GM19438 (cell line): ENCODE measurements around the gene ACADSB.

Experiments
- ATAC-seq: cut with Tn5 transposase; IDR thresholded peaks from one replicate; pipeline ENCODE4 v1.9.1; 2021; ENCODE audit warnings: low read depth; ENCODE audit not compliant: unreplicated experiment

The ACADSB gene

DNA sequence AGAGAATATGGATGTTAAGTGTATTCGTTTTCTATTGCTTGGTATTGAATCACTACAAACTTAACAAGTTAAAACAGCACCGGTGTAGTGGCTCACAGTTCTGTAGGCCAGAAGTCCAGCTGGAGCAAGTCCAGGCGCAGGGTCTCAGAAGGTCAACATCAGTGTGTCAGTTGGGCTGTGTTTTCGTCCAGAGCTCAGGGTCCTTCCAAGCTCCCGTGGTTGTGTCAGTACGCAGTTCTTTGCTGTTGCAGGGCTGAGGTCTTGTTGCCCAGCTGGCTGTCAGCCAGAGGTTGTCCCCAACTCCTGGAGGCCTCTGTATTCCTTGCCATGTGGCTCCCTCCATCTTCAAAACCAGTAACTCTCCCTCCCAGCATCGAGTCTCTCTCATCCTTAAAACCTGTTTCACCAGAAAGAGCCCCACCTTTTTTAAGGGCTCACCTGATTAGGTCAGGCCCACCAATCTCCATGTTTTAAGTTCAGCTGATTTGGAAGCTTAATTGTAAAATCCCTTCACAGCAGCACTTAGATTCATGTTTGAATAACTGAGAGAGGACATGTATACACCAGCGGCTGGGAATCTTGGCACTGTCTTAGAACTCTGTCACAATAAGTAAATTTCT lies 26.8 kb downstream of the ACADSB start:
- no peak for ATAC-seq

GRCh38 chr10:123038782-123039631 lies 30.2 kb downstream of the ACADSB start:
- ATAC-seq = no peak

- no peak for ATAC-seq
Observed at GRCh38 chr10:123039632-123039930, 30.8 kb downstream of the ACADSB start.

- no peak for ATAC-seq
Observed at GRCh38 chr10:123042708-123043408, 34.1 kb downstream of the ACADSB start.

GRCh38 chr10:123043409-123043925 lies 34.7 kb downstream of the ACADSB start:
- no peak for ATAC-seq

DNA sequence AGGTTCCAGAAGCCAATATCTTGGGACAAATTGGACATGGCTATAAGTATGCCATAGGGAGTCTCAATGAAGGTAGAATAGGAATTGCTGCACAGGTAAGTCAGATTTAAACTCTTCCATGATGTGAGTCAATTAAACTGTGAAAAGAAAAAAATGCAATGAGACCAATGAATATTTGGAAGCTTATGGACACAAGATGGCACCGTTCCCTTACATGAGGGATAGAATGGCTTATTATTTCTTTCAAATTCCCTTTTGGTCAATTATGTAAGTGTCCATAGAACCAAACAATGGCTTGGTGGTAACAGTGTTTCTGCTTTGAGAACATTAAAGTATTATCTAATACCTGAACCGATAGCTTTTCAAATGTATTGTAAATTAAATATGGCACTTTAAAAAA lies 35.6 kb downstream of the ACADSB start:
- no peak for ATAC-seq

DNA sequence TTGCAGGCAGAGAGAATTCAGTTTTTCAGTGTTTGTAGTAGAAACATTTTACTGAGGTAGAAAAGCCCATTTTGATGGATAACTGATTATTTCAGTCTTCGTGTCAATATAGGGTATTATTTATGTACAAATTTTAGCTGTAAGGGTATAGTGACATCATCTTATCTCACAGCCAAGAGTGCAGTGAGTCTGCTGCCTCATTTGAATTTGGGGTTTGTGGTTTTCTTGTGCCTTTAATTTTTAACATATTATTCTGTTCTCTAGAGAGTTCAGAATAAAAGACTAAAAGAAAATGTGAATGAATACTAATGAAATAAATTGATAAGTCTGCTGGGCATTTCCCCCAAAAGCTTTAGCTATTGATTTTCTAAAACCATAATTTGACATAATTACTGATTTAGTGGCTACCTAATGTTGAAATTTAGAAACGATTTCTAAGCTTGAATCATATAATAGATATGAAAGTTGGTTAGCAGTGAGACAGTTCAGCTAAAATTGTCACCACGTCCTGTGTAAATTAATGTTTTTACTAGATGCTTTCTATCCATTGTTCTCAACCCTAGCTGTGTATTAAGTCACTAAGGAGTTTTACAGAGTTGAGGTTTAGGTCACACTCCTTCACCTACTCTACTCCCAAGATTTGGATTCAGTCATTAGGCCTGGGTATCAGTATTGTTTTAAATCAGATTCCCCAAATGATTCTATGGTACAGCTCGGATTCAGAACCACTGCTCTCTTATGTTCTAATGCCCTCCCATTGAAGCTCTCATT lies 37.3 kb downstream of the ACADSB start:
- no peak for ATAC-seq

DNA sequence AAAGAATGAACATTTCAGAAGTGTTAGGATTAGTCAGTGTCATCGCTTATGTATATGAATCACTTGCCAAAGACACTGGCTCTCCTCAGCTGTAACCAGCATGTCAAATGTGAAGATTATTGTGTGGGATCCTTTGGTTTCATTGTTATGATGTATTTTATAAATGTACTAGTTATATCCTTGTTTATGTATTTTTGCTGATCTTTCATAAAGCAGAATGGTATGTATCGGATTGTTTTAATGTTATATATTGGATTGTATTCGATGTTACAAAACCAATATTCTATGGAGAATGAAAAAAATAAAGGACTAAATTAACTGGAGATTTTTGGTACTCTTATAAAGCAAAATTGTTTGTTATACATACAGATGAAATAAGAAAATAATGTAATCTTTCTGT lies 49.2 kb downstream of the ACADSB start:
- no peak for ATAC-seq

DNA sequence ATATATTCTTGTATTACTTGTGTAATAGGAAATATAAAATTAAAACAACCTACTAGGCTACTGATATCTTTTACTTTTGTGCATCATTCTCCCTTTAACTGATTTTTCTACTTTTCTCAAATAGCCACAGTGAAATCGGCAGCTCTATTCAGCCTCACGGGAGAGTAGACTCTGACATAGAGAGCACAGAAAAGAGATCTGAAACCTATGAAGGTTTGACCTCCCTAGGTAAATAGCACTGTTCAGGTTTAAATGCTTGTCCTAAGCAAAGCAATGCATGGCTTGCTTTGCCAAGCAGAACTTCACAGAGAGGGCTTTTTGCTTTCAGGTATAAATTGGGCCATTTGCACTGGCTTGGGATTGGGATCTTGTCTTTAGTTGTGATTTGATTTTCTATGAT lies 53.1 kb downstream of the ACADSB start:
- ATAC-seq = no peak

- ATAC-seq = no peak
Observed at GRCh38 chr10:123062726-123063125, 53.9 kb downstream of the ACADSB start.

DNA sequence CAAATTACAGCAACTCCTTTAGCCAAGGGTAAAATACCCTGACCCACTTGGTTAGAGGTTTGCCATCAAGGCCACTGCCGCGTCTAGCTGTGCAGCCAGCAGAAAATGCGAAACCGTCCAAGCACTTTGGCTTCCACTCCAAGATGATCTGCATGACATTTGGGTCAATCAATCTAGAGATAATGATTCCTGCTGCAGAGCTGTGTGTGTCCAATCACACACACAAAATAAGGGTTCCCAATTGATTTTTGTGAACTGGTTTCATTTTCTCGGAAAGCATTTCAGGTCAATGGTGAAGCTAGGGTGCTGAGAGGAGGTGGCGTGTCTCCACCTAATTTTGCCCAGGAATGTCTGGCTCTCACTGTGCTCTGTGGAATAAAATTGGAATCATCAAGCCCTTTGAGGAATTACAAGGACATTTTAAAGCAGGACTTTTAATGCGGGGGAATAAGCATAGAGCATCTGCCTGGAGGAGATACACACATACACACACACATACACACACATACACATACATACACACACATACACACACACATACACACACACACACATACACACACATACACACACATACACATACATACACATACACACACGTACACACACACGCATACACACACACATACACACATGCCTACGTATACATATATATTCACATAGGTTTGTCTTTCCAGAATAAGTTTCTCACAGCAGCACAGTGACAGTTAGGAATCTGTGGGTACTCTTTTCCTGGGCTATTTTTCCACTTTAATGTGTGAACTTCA lies 59.5 kb downstream of the ACADSB start:
- no peak for ATAC-seq

DNA sequence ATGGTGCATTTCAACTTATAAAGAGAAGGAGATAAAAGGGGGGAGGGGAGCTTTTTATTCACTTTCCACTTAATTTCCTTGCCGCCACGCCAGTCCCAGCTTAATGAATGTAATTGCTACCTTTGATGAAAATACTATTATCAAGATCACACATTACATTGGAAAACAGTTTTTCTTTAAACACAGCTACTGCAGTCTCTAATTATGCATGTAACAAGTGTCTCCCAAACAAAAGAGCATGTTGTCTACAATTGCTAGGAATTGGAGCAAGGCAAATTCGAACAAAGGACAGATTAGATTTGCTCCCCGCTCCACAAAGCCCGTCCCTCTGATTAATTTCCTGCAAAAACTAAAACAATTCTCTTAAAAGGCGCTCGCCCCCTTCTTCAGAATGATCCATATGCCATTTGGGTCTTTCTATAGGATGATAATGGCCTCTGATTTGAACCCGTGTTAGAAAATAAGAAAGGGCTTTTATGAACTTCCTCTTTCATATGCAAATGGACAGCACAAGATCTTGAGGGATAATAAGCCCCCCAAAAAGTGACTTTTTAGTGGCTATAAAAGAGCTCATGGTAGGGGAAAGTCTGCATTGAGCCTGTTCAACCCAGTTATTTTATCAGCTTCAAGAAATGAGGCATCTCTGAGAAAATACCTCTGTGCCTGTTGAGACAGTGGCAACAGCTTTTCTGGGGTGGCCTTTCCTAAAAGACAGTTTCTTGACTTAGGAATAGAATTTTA lies 60.6 kb downstream of the ACADSB start:
- no peak for ATAC-seq

DNA sequence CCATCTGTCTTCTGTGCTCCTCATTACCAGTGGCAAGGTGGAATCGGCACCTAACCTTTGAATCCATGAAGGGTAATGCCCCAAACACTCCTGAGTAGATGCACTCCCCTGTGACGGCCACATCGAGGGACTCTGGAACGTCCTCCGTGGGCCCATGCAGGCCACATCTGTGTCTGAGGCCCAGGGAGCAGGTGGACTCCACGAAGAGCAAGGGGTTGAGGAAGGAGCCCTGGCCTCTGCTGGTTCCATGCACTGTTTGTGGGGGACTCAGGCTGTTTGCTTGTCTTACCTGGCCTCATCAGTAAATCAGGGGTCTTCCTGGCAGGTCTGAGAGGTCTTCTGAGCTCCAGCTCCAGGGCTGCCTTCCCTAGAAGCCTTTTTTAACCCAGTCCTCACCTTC lies 64.4 kb downstream of the ACADSB start:
- ATAC-seq = no peak

- no peak for ATAC-seq
Observed at GRCh38 chr10:123074215-123074614, 65.4 kb downstream of the ACADSB start.

- ATAC-seq = no peak
Observed at GRCh38 chr10:123081896-123082295, 73.1 kb downstream of the ACADSB start.

DNA sequence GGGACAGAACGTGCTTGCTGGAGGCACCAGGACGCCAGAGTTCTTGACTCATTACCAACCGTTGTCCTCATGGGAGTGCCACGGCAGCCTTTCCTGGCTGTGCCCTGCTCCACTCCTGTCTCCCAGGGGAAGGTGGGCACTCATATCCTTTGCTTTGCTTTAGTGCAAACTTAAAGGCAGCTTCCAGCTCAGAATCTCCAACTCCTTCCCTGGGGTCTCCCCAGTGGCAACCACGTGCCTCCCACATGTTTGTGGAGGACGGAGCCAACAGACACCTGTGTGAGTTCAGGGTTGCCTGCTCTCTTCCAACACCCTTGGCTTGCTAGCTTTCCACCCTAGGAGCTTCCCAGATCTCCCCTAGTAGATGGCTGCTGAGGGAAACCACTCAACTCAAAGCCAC lies 75.0 kb downstream of the ACADSB start:
- ATAC-seq = no peak

DNA sequence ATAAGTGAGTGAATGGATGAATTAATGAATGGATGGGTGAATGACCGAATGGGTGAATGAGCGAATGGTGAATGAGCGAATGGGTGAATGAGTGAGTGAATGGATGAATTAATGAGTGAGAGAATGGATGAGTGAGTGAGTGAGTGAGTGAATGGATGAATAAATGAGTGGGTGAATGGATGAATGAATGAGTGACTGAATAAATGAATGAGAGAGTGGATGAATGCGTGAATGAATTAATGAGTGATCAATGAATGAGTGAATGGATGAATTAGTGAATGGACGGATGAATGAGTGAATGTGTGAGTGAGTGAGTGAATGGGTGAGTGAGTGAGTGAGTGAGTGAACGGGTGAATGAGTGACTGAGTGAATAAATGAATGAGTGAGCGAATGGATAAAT lies 77.5 kb downstream of the ACADSB start:
- ATAC-seq = no peak

GRCh38 chr10:123087348-123087747 lies 78.5 kb downstream of the ACADSB start:
- no peak for ATAC-seq

GRCh38 chr10:123087786-123088185 lies 79.0 kb downstream of the ACADSB start:
- no peak for ATAC-seq
